GM19455 (cell line): ENCODE results near the gene NAA35.
"Not testable (repeated sequence)": the region's sequence is repeated elsewhere in the genome, so short reads cannot be mapped to it uniquely, and the experiment has no call there.

ENCODE experiments used
- ATAC-seq: cut with Tn5 transposase; IDR thresholded peaks from one replicate; pipeline ENCODE4 v1.9.1; 2021; ENCODE audit not compliant: unreplicated experiment

Gene NAA35

GRCh38 chr9:85943757-85944430 lies 2.9 kb downstream of the NAA35 start:
- ATAC-seq: no peak

- no peak for ATAC-seq
Measured at GRCh38 chr9:85944672-85945071, 3.7 kb downstream of the NAA35 start.

GRCh38 chr9:85949586-85950335 lies 8.8 kb downstream of the NAA35 start:
- ATAC-seq: no peak

GRCh38 chr9:85959955-85960354 lies 19.0 kb downstream of the NAA35 start:
- ATAC-seq: no peak

- no peak for ATAC-seq
Measured at GRCh38 chr9:85960688-85961093, 19.7 kb downstream of the NAA35 start.

GRCh38 chr9:85964526-85964925 lies 23.6 kb downstream of the NAA35 start:
- no peak for ATAC-seq

- ATAC-seq: no peak
Measured at GRCh38 chr9:85964949-85965348, 24.0 kb downstream of the NAA35 start.

GRCh38 chr9:85969727-85970126 lies 28.8 kb downstream of the NAA35 start:
- ATAC-seq: no peak

- ATAC-seq: no peak
Measured at GRCh38 chr9:85971731-85972130, 30.8 kb downstream of the NAA35 start.

- no peak for ATAC-seq
Measured at GRCh38 chr9:85973238-85973637, 32.3 kb downstream of the NAA35 start.

- ATAC-seq: not testable (repeated sequence)
Measured at GRCh38 chr9:85974055-85974547, 33.2 kb downstream of the NAA35 start.

GRCh38 chr9:85978496-85978895 lies 37.5 kb downstream of the NAA35 start:
- no peak for ATAC-seq

- ATAC-seq: no peak
Measured at GRCh38 chr9:85981369-85981768, 40.4 kb downstream of the NAA35 start.

- no peak for ATAC-seq
Measured at GRCh38 chr9:85984457-85984856, 43.5 kb downstream of the NAA35 start.

- no peak for ATAC-seq
Measured at GRCh38 chr9:85987236-85987635, 46.3 kb downstream of the NAA35 start.

- ATAC-seq: no peak
Measured at GRCh38 chr9:85994191-85994590, 53.2 kb downstream of the NAA35 start.

- no peak for ATAC-seq
Measured at GRCh38 chr9:85995097-85995496, 54.2 kb downstream of the NAA35 start.

GRCh38 chr9:85995599-85995998 lies 54.7 kb downstream of the NAA35 start:
- ATAC-seq: no peak

- ATAC-seq: no peak
Measured at GRCh38 chr9:86005253-86005775, 64.4 kb downstream of the NAA35 start.

GRCh38 chr9:86009133-86009532 lies 68.2 kb downstream of the NAA35 start:
- no peak for ATAC-seq

GRCh38 chr9:86020731-86021130 lies 79.8 kb downstream of the NAA35 start:
- ATAC-seq: no peak

GRCh38 chr9:86021166-86021565 lies 80.2 kb downstream of the NAA35 start:
- ATAC-seq: no peak
